ENCODE measurements around the gene ZNF180.

The ZNF180 gene

DNA sequence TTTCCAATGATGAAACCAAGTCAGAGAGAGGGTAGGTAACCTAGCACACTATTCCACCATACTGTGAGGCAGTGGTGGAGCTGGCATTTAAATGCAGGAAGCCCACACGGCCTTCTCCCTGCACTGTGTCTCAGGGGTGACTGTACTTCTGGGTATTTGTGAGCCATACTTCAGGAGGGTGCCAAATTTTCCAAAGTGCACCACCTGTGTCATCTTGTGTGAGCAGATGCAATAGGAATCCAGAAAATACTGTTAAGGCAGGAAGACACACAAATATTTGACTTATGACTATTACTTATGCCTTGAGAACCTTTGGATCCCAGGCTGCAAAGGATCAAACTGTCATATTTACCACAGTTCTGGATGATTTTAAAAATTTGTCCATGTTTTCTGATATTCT, 69.4 kb downstream of the ZNF180 start:
- DNase-seq (ENCODE audit: low spot score): no peak
- in situ Hi-C loops (cut with MboI; ENCODE audit: low sequenced_read_pairs, unreplicated experiment): no loop called here
- TF ChIP-seq, protein P1, sequence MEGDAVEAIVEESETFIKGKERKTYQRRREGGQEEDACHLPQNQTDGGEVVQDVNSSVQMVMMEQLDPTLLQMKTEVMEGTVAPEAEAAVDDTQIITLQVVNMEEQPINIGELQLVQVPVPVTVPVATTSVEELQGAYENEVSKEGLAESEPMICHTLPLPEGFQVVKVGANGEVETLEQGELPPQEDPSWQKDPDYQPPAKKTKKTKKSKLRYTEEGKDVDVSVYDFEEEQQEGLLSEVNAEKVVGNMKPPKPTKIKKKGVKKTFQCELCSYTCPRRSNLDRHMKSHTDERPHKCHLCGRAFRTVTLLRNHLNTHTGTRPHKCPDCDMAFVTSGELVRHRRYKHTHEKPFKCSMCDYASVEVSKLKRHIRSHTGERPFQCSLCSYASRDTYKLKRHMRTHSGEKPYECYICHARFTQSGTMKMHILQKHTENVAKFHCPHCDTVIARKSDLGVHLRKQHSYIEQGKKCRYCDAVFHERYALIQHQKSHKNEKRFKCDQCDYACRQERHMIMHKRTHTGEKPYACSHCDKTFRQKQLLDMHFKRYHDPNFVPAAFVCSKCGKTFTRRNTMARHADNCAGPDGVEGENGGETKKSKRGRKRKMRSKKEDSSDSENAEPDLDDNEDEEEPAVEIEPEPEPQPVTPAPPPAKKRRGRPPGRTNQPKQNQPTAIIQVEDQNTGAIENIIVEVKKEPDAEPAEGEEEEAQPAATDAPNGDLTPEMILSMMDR (IDR thresholded peaks at IDR 0.05; ENCODE audit: borderline replicate concordance, control extremely low read depth, extremely low read depth, insufficient read depth, missing control alignments): no peak

Measured in GM13976 (cell line).